HG03103 (cell line): Measurements from ENCODE around the gene INSL6.
"Not testable (repeated sequence)": the region's sequence is repeated elsewhere in the genome, so short reads cannot be mapped to it uniquely, and the experiment has no call there.

ENCODE experiments used
- ATAC-seq: cut with Tn5 transposase; IDR thresholded peaks from one replicate; pipeline ENCODE4 v1.9.1; 2021; ENCODE audit warnings: low read depth; ENCODE audit not compliant: unreplicated experiment

Gene INSL6, protein sequence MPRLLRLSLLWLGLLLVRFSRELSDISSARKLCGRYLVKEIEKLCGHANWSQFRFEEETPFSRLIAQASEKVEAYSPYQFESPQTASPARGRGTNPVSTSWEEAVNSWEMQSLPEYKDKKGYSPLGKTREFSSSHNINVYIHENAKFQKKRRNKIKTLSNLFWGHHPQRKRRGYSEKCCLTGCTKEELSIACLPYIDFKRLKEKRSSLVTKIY

GRCh38 chr9:5185220-5185840, at the start of gene INSL6:
Gene INSL6 (minus strand): TSS chr9:5185639. CDS start chr9:5185602, 37 bp downstream.
- no peak for ATAC-seq

DNA sequence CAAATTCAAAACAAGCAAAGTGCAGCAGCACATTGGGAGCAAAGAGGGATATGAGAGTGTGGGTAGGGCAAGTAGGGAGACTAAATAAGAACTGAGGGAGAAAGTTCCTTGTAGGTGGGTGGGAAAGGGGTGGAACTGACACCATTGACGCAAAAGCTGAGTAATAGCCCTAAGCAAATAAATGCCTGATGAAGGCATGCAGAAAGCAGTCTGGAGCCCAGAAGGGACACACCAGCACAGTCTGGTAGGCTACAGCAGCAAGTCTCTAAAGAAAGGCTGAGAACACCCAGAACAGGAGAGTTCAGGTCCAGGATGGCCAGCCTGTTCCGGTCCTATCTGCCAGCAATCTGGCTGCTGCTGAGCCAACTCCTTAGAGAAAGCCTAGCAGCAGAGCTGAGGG, 45.8 kb upstream of the INSL6 start, which contains the start of gene INSL4:
INSL4 (plus strand) TSS at position 208 of the 400 bp plus-strand sequence; CDS start at position 313, 105 bp downstream.
- ATAC-seq, result no peak

GRCh38 chr9:5230554-5230953, 45.1 kb upstream of the INSL6 start:
- ATAC-seq, result no peak

- ATAC-seq, result no peak
These were observed 19.6 kb upstream of the INSL6 start for GRCh38 chr9:5205071-5205470.

GRCh38 chr9:5195463-5195862, 10.0 kb upstream of the INSL6 start:
- no peak for ATAC-seq

DNA sequence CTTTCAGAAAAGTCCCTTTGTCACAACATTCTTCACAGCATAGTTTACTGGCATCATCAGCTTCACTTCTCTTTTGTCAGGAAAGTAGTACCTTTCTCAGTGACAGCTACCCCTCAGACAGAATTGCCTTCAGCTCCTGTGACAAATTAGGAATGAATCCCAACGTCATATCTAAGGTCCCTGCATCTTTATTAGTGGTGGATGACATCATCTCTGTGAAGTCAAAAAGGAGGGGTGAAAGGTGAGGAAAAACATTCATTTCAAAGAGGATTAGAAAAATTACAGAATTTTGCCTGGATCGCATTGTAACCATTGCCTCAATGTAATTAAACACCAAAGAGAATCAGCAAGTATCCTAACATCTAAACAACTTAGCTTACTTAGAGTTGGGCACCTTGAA, 7.9 kb upstream of the INSL6 start:
- ATAC-seq, result no peak

DNA sequence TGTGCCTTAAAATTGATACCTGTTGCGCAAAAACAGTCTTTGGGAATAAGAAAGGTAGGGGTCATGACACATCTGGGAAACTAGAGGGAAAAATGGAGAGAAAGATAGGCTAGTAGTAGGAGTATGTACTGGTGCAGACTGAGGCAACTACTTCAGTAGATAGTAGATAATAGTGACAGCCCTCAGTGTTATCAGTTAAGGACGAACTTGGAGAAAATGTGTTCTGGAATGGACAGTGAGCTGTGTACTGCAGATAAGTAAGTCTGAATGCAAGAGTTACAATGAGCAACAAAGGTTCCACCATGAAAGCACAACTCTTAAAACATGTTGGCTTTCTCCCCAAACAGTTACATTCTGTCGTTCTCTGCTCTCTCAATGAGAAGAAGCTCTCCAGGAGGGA, 6.5 kb upstream of the INSL6 start:
- ATAC-seq, result no peak

DNA sequence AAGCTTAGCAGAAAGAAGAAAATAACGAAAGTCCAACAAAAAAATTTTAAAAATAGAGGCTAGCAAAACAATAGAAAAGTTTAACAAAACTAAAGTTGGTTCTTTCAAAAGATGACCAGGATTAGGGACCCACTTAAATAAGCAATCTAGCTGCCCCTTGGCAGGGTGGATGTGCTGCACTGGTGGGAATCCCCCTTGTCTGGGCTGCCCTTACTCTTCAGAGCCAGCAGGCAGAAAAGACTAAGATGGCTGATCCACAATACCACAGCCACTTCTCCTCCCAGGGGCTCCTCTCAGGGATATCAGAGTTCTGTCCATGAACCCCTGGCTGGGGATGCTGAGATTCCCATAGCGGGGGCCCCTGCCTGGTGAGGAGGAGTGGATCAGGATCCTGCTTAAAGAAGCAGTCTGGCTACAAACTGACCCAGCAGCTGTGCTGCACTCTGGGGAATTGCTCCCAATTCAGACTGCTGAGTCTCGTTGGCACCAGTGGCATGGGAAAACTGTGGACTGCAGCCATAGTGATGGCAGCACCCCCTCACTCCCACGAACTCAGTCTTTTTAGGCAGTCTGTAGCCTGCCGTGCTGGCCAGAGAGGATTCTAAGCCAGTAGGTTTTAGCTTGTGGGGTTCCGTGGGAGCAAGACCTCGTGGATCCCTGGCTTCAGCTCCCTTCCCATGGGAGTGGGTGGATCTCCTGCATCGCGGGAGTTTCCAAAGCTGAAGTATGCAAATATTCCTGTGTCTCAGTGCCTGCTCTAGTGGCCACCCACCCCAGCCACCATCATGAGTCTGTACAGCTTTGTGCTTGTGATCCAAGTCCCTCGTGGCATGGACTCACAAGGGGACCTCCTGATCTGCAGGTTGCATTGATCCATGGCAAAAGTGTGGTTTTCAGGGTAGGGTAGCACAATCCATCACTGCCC, 2.9 kb upstream of the INSL6 start:
- ATAC-seq, result no peak

- no peak for ATAC-seq
These were observed 1.2 kb upstream of the INSL6 start for GRCh38 chr9:5186416-5187169.

- no peak for ATAC-seq
These were observed 663 bp downstream of the INSL6 start for GRCh38 chr9:5184776-5185175.

- not testable (repeated sequence) for ATAC-seq
These were observed 4.8 kb downstream of the INSL6 start for GRCh38 chr9:5180631-5181030.

DNA sequence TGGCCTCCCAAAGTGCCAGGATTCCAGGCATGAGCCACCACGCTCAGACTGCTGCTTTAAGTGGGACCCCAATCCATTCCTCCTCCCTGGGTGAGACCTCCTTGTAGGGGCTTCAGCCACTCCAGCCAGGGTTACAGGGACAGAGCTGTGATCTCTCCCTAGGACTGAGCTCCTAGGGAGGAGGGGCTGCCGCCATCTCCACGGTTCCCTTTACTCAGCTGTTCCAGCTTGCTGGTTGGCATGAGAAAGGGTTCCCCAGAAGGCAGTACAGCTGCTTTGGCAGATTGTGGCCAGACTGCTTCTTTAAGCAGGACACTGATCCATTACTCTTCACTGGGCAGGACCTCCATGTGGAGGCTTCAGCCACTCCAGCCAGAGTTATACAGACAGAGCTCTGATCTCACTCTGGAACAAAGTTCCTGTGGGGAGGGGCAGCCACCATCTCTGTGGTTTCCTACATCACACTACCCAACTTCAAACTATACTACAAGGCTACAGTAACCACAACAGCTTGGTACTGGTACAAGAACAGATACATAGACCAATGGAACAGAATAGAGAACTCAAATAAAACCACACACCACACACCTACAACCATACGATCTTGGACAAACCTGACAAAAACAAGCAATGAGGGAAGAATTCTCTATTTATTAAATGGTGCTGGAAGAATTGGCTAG, 7.2 kb downstream of the INSL6 start:
- ATAC-seq, result no peak

DNA sequence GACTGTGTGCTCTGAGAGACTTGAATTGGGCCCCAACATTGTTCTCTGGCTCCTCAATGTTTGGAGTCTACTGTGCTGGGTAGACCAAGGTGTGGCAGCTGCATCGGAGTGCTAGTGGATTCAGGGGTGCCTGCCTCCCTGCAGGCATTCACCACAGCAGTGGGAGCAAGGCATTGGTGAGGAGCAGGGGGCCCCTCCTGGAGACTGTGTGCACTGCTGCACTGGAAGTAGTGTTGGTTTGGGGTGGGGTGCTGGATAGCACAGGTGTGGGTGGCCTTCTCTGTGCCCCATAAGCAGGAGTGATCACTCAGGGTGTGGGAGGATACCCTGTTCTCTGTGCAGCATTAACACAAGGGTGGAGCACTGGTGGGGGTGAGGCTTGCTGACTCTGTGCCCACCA, 39.2 kb downstream of the INSL6 start:
- no peak for ATAC-seq

GRCh38 chr9:5144217-5144616, 41.2 kb downstream of the INSL6 start:
- ATAC-seq, result no peak

- ATAC-seq, result no peak
These were observed 45.3 kb downstream of the INSL6 start for GRCh38 chr9:5140151-5140550.

DNA sequence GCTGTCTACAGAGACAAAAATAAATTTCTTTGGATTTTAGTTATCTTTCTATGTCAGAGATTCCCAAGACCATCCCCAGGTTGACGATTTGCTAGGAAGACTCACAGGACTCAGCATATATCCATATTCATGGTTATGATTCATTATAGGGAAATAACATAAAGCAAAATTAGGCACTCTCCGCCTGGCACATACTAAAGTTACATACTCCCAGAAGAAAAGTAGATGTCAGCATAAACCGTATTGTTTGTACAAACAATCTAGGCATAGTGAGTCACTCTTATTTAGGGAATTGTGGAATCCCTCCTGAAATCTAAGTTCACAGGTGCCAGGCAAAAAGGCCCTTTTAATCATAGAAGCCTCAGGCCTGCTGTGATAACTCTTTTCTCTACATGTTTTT, 62.9 kb downstream of the INSL6 start:
- ATAC-seq, result no peak

DNA sequence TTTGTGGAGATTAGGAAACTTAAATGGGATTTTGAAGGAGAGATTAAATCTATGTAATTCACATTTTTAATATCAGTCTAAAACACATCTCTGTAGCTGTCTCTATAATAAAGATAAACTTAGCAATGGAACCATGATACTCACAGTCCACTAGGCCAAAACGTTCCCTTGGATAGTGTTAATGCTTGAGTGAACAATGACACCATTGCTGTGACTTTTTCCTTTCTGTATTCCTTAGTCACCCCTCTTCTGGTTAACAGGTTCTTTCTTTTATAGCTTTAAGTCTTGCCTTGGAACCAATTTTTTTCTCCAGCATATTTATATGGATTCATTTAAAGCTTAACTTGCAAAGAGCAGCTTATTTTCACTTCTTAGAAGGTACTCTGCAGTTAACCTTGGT, 63.3 kb downstream of the INSL6 start:
- no peak for ATAC-seq

DNA sequence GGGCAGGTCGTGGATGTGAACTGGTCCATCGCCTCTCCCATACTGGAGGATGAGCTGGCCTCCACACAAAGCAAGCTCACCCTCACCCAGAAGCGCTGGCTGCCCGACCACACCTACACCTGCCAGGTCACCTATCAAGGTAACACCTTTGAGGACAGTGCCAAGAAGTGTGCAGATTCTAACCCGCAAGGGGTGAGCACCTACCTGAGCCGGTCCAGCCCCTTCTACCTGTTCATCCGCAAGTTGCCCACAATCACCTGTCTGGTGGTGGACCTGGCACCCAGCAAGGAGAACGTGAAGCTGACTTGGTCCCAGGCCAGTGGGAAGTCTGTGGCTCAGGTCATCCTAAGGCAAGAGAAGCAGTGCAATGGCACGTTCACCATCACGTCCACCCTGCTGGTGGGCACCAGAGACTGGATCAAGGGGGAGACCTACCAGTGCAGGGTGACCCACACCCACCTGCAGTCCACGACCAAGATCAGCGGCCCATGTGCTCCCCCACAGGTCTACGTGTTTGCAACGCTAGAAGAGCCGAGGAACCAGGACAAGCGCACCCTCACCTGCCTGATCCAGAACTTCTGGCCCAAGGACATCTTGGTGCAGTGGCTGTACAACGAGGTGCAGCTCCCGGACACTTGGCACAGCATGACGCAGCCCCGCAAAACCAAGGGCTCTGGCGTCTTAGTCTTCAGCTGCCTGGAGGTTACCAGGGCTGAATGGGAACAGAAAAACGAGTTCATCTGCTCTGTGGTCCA, 71.3 kb downstream of the INSL6 start:
- no peak for ATAC-seq
